Measurements from ENCODE around the gene ZBTB44.
"Not testable (repeated sequence)": the region's sequence is repeated elsewhere in the genome, so short reads cannot be mapped to it uniquely, and the experiment has no call there.

The ZBTB44 gene

DNA sequence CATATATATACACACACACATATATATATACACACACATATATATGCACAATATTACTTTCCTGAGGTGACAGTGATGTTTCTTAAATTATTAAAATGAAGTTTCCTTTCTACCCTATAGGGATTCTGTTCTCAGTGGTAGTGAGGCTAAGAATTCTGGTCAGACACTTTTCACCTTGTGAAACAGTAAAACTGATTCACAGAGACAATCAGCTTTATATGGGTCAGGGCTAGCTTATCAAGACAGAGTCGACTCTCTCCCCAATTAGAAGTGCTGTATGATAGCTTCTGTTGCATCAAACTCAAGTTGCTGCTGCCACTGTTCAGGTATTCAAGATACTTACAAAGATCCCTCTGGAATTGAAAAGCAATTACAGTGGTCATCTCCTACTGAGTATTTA lies 68.4 kb downstream of the ZBTB44 start:
- no peak for DNase-seq

DNA sequence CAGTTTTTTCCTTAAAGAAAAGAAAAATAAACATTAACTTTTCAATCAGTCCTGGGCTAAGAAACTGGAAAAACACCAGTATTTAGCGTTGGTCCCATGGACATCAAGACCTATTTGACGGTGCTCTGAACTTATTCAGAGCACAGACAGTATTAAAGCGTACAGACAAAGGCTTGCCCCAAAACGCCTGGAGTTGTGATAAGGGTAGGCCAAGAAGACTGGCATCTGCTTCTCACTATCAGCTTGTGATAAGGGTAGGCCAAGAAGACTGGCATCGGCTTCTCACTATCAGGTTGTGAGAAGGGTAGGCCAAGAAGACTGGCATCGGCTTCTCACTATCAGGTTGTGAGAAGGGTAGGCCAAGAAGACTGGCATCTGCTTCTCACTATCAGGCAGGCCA lies 69.3 kb downstream of the ZBTB44 start:
- DNase-seq, result not testable (repeated sequence)

DNA sequence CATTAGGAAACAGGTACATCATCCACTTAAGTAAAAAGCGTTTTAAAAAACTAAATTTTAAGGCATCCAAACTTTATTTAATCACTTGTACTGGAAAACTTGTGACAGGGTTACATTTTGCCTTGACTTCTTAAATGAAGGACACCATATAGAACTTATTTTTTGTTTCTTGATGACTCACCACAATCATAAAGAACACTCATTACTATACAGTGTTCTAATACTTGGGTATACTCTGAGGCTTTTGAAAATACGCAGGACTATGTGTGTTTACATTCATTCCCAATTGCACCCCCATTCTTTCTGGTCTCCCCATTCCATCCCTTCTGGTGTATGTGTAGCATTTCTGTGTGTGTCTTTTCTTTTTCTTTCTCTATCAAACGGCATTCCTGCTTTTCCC lies 69.9 kb downstream of the ZBTB44 start:
- no peak for DNase-seq

GRCh38 chr11:130243816-130244215 lies 70.9 kb downstream of the ZBTB44 start:
- no peak for DNase-seq

GRCh38 chr11:130241713-130242112 lies 73.0 kb downstream of the ZBTB44 start:
- no peak for DNase-seq

DNA sequence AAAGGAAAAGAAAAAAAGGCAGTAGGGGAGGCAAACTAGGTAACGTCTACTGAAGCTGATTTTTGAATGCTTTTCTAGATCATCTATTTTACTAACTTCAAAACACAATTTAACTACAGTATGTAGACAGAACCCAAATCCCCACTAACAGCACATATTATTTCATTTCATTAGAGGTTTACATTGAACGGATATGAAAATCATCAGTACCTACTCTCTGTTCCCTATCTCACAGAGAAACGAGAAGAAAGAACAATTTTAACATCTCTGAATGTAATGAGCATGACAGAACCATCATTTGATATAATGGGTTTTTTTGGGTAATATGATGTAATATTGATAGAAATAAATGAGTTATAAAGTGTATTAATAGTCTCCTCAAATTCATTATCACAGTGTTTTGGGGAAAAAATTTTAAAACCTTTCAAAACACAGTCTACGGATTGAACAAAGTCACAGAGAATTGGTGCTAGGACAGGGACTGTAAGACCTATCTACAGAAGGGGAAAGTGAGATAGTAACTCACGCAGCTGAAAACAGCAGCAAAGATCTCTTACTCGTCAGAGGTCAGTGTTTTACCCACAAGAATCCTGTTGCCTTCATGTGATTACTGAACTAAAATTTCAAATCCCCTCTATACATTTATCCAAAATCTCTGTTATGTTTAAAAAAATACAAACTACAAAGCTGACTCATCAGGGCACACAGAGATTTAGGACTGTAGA lies 77.3 kb downstream of the ZBTB44 start:
- no peak for DNase-seq

DNA sequence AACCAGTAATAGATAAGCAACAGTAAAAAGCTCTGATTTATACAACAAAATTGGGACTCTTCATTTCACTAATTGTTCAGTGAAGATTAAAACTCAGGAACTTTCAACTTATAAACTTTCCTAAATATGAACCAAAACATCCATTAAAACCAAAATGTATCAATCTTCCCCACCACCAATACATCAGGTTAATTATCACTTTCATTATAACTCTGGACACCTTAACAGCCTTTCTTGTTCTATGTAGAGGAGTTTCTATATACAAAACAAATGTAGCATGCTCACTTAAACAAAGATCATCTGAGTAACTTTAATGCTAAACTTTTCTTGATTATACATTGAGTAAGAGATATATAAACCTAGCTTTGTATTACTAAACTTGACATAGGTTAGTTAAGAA lies 80.4 kb downstream of the ZBTB44 start:
- DNase-seq, result no peak

DNA sequence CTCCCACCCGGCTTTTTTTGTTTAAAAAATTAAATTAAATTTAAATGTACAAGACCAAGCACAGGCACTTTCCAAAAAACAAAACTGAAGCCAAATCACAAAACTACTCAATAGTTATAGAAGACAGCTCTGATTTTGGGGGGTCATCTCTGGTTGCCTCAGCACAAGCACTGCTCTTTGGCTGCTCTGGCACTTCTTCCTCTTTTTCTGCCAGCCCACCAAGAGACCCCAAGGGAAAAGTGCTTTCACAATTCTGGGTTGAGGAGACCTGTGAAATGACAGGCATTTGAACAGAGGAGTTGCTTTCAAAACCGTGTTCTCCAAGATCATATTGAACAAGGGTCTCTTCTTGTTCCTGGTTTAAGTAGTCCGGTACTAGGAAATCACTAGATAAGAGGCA lies 80.8 kb downstream of the ZBTB44 start:
- not testable (repeated sequence) for DNase-seq

DNA sequence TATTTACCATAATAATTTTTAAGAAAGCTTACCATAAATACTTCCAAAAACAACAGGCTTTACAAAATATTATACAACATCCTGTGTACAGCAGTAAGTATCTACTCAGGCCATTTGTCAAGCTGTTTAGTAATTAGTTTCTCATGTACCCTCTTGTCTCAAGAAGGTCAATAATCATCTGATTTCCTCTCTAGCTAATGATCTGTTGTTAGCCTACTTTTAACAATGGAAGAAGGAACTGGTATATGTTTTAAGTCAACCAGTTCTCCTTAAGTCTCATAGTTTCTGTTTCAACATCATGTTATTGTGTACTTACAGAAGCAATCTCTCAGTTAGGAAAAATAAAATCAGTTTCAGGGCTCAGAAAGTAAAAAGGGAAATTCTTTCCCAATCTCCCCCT lies 81.2 kb downstream of the ZBTB44 start:
- not testable (repeated sequence) for DNase-seq

- DNase-seq, result no peak
Measured at GRCh38 chr11:130227373-130227772, 87.3 kb downstream of the ZBTB44 start.

DNA sequence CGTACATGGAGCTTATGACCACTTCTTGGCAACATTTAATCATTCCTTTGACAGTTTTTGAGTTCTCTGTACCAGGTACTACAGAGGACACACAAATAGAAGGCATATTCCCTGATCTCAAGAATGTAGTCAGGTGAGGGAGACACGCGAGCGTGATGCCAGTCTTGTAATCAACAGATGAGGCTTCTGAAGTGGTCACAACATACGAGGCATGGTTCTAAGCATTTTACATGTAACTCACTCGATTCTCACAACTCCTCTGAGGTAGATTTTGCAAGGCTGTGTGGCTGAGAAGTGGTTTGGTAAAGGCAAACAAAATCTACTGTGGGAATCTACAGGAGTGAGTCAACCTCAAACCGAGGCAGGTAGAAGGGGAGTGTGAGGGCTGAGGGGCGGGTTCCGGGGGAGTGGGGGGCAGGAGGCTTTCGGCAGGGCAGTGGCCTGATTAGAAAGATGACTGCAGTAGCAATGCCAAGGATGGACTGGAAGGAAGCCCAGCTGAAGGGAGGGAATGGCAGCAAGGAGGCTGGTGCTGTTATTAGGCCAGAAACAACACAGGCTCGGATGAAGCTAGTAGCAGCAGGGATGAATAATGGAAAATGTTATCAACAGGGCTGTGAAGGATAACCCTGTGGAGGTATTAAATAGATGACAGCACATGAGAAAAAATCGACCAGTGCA lies 91.3 kb downstream of the ZBTB44 start:
- no peak for DNase-seq

DNA sequence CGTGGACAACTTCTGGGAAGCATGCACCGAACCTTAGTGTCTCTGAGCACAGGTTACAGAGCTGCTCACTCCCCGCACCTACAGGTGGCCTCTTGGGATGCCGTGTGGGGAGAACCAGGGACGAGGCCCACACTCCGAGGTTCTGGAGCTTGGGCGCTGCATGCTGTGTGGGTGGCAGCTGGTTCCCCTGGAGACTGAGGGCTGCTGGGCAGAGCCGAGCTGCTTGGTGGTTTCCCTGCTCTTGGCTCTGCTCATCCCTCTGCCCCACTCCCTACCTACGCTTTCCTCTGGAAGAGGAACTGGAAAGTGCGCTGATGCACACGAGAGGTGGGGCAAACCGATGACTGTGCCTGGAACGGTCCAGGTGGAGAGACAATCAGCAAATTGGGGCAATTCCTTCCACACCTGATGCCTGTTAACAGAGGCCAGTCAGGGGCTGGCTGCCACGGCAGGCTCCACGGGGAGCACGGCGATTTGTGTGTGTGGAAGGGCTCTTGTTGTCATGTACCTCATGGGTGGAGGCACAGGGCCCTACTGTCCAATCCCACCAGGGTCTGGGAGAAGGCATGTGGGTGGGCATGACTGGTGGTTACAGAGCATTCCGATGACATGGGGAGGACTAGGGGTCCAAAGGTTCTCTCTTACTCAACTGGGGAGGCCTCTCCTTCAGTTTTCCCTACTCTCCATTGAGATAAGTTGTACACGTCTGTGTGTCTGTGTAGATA lies 94.2 kb downstream of the ZBTB44 start:
- no peak for DNase-seq

DNA sequence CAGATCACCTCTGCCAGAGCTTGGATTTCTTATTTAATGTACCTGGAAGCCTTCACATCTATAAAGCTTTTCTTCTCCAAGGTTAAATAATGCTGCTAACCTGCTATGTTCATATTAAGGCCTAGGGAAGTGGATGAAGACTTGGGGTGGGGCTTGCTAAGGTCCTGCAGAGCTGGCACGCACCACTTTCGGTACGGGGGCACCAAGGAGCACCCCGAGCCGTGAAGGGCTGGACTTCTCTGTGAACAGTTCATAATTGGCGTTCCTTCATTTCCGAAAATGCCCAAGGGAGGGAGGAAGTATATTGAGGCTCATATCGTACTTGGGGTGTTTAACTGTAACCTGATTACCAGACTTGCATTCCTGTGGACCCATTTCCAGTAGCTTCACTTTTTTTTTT lies 95.6 kb downstream of the ZBTB44 start:
- no peak for DNase-seq

DNA sequence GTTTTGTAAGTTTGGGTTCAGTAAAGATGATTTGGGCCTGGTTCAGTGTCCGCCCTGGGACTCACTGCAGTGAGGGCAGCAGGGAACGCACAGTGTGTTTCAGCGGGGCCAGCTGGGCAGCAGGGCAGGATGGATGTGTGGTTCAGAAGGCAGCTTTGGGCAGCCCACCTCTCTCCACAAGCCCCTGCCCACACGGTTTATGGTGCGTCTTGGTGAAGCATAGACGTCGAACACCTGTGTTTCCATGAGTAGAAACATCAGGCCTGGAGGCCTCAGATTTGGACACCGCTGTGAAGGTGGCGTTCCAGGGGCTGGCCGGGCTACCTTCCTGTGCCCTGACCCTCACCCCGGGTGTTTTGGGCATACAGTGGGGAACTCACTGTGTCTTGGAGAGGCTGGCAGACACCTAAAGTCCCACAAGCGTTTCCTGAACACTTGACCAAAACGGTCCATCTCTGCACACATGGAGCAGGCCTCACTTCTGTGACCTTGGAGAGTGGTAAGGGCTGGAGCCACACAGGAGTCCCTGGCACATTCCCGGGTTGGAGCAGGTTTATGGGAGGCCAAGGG lies 96.1 kb downstream of the ZBTB44 start:
- DNase-seq, result peak; percentile 30

DNA sequence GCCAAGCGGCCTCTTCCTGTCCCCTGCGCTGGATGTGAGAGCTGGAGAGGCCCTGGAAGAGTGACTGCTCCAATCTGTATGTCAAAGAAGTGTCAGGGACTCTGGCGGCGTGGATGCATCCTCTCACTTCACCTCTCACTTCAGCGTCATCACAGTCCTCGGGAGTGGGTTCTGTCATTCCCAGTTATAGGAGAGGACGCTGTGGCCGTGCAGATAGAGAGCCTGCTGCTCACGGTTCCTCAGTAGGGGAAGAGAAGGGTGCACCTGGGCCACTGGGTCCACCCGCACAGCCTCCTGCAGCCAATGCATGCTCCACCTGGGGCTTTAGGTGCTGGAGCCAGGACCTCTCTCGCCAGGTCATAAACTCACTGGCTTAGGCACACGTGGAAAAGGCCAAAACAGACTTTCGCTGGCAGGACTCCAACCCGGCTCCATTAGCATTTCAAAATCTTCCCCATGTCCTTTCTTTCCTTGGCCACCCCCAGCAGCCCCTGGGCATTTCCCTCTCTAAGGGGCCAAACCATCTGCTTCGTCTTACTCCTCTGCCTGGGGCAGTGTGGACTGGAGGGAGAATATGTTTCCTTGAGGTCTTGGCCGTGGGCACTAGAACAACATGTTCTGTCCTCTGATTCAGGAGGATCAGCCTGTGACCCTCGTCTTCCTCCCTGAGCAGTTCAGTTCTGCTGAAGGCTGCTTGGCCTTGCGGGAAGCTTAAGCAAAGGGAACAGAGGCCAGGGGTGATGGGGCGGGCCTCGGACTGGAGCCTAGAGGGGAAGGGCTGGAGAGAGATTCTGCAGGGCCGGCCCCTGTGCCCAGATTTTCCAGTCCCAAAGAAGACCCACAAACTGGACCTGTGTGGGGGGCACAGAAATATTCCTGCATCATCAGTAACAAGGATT lies 97.3 kb downstream of the ZBTB44 start:
- peak; percentile 38 for DNase-seq

- DNase-seq, result peak; percentile 29
Measured at GRCh38 chr11:130216591-130217132, 98.1 kb downstream of the ZBTB44 start.

DNA sequence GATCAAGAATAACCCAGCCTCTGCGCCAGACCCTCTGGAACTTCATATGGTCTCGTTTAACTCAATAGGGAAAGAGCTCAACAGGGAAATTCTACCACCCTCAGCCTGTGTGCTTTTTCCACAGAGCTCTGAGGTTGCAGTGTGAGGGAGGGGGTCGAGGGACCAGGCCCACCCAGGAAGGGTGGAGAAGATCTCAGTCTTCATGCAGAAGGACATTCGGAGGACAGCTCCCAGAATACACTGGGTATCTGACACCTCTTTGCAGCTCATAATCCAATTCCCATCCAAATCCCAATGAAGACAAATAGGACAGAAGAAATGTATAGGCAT lies 98.5 kb downstream of the ZBTB44 start:
- DNase-seq, result no peak

GRCh38 chr11:130215531-130216220 lies 99.0 kb downstream of the ZBTB44 start:
- peak; percentile 42 for DNase-seq

DNA sequence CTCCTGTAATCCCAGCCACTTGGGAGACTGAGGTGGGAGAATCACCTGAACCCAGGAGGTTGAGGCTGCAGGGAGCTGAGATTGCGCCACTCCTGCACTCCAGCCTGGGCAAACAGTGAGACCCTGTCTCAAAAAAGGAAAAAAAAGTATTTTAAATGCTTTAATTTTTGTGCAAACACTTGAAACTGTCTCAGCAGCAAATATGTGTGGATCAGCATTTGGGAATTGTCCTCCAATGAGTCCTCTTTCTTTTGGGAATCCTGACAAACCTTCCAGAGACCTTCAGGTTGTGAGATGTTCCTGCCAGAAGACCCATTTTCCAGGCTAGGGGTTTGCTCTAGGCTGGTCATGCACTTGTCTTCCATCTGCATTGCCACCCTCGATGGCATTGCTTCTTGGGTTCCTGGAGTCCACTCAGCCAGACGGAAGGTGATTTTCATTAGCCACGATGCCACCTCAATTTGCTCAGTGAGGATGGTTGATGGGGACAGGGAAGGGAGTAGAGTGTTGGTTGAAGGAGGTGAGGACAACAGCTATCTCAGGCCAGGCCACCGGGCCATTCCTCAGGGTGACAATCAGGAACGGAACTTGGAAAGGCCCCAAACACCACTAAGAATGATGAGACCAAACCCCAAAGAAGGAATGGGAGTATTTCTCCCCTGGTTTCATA lies 99.7 kb downstream of the ZBTB44 start:
- peak; percentile 4 for DNase-seq

DNA sequence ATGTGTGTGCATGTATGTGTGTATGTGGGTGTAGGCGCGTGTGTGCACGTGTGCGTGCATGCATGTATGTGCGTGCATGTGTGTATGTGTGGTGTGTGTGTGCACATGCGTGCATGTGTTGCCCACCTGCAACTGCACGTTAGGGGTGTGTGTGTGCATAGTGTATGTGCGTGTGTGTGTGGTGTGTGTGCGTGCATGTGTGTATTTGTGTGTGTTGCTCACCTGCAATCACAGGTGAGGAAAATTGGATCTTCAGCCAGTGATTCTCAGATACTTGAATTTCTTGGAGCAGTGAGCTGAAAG lies 100.8 kb downstream of the ZBTB44 start:
- DNase-seq, result no peak
